ENCODE results near the gene CNIH2.

- TF ChIP-seq CTCF (IDR thresholded peaks at IDR 0.05 in 4 of 5, conservative IDR thresholded peaks at IDR 0.05 in 1 of 5) (peak; percentile 81 to 96 (median 93)), POLR2A (IDR thresholded peaks at IDR 0.05) (no peak)
Measured at GRCh38 chr11:66328302-66329144, 50.5 kb downstream of the CNIH2 start.

All from gastrocnemius medialis (tissue), 4 donors.